Breast epithelium (tissue), 4 donors: ENCODE measurements around the gene AMOT. TPM values are rescaled to one million over a fixed set of nuclear protein-coding genes. Genes with fewer than 3 reads are reported as not detected.

Experiments
- DNase-seq, 2 donors: peaks; one replicate each; pipeline ENCODE4 v3.0.0-alpha.2; 2019; ENCODE audit warnings: low spot score in 2 of 2
- H3K27ac ChIP-seq, 2 donors: fragments of 200-600 bp; sonication (generic) in 1 of 2; one replicate each; pipeline ENCODE4 v1.5.1; 2016 to 2019; ENCODE audit warnings: mild to moderate bottlenecking in 1 of 2
- H3K27me3 ChIP-seq, 2 donors: fragments of 200-600 bp; sonication (generic) in 1 of 2; one replicate each; pipeline versions ENCODE4 v1.5.1 to v1.6.0; 2017 to 2019; ENCODE audit warnings: control low read depth in 1 of 2, mild to moderate bottlenecking in 1 of 2
- H3K36me3 ChIP-seq: fragments of 200-600 bp; one replicate; pipeline ENCODE4 v1.5.1; 2019
- H3K4me1 ChIP-seq, 2 donors: fragments of 200-600 bp; sonication (generic); one replicate each; pipeline ENCODE4 v1.5.1; 2016 to 2019; ENCODE audit warnings: control low read depth in 1 of 2
- H3K4me3 ChIP-seq, 3 donors: fragments of 200-600 bp; sonication (generic); 1 replicate in 2 of 3; 2 replicates in 1 of 3; pipeline ENCODE4 v1.5.1; 2016 to 2019; ENCODE audit warnings: mild to moderate bottlenecking in 3 of 3, moderate library complexity in 2 of 3
- H3K9me3 ChIP-seq, 2 donors: fragments of 200-600 bp; sonication (generic) in 1 of 2; one replicate each; pipeline ENCODE4 v1.5.1; 2016 to 2019; ENCODE audit warnings: control low read depth in 1 of 2
- POLR2A ChIP-seq: fragments of 450-650 bp; IDR thresholded peaks from one replicate; pipeline ENCODE4 v1.6.1; 2016; ENCODE audit warnings: antibody characterized with exemption, mild to moderate bottlenecking, moderate library complexity
- POLR2AphosphoS5 ChIP-seq, 3 donors: sonication (generic); formaldehyde crosslinking; IDR thresholded peaks; one replicate each; pipeline ENCODE4 v1.6.1; 2017; ENCODE audit warnings: antibody characterized with exemption in 3 of 3
- intact Hi-C: fragments of 100-400 bp; cut with DNase I; formaldehyde crosslinking; loops from one replicate; pipeline ENCODE4 v1.15.1; 2023; ENCODE audit warnings: low total_unique reads
- total RNA-seq, 3 donors: library from RNA; depleted of rRNA; stranded (reverse); fragments of >200 nt; gene quantifications; one replicate each; pipeline ENCODE4 v1.1.0, GENCODE V29; 2016
- TF ChIP-seq, protein P1 (sequence below), 3 donors: fragments of 450-650 bp; IDR thresholded peaks; one replicate each; pipeline ENCODE4 v1.5.1; 2016 to 2017; ENCODE audit warnings: antibody characterized with exemption in 3 of 3, mild to moderate bottlenecking in 3 of 3, moderate library complexity in 3 of 3

The AMOT gene
- total RNA-seq, 3 donors from 2014 or later: 14.1 to 39.2 (median 23.0) TPM

DNA sequence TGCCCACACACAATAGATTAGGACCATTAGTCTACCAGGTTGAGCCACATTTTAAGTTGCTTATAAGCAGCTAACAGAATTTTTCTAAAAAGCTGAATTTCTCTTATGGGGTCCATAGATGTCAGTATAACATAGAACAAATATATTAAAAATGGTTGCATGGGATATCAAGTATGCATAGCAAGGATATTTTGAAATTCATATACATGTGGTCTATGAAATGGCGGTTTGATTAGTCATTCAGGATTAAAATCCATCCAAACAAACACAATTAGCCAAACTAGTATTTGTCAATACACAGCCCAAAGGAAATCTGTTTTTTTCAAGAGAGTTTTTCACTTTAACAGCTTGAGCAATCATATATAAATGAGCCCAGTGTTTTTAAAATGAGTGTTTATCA is 33.5 kb upstream of the AMOT start:
- DNase-seq: no peak
- Histone ChIP-seq H3K4me1 (no peaks in the 10 kb centered on the region), H3K36me3 (no peaks in the 10 kb centered on the region), H3K27ac (no peak overlapping the region), H3K27me3 (peaks cover 0 to 47% of the 10 kb centered on the region in 2 donors), H3K4me3 (no peak overlapping the region), H3K9me3 (no peaks in the 10 kb centered on the region)
- TF ChIP-seq, protein P1, sequence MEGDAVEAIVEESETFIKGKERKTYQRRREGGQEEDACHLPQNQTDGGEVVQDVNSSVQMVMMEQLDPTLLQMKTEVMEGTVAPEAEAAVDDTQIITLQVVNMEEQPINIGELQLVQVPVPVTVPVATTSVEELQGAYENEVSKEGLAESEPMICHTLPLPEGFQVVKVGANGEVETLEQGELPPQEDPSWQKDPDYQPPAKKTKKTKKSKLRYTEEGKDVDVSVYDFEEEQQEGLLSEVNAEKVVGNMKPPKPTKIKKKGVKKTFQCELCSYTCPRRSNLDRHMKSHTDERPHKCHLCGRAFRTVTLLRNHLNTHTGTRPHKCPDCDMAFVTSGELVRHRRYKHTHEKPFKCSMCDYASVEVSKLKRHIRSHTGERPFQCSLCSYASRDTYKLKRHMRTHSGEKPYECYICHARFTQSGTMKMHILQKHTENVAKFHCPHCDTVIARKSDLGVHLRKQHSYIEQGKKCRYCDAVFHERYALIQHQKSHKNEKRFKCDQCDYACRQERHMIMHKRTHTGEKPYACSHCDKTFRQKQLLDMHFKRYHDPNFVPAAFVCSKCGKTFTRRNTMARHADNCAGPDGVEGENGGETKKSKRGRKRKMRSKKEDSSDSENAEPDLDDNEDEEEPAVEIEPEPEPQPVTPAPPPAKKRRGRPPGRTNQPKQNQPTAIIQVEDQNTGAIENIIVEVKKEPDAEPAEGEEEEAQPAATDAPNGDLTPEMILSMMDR (IDR thresholded peaks at IDR 0.05): no peak
- TF ChIP-seq POLR2A: no peak
- no peak for TF ChIP-seq POLR2AphosphoS5 (IDR thresholded peaks at IDR 0.05)
- intact Hi-C loops: no loop called here

DNA sequence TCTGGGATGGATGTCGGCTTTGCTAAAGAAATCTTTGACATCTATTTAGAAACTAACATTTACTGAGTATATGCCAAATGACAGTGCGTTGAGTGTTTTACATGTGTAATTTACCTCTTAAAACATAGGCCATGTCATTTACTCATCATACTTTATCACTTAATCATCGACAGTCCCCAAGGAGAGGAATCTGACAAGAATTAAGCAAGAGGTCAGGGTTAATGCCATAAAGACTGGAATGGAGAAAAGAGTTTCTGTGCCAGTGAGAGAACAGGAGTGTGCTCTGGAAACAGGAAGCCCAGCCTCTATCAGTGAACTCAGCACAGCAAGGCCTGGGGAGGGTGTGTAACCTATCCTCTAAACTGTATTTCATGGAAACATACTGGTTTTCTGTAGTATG is 28.0 kb upstream of the AMOT start:
- no peak for DNase-seq
- H3K27me3 ChIP-seq: peaks cover 0 to 36% of the 10 kb centered on the region in 2 donors
- no peaks in the 10 kb centered on the region for H3K36me3 ChIP-seq
- no peaks in the 10 kb centered on the region for H3K4me1 ChIP-seq
- H3K27ac ChIP-seq: no peak overlapping the region
- no peak overlapping the region for H3K4me3 ChIP-seq
- no peaks in the 10 kb centered on the region for H3K9me3 ChIP-seq
- intact Hi-C loops: no loop called here
- TF ChIP-seq POLR2AphosphoS5 (IDR thresholded peaks at IDR 0.05): no peak
- TF ChIP-seq POLR2A: no peak
- TF ChIP-seq, protein P1 (IDR thresholded peaks at IDR 0.05): no peak

DNA sequence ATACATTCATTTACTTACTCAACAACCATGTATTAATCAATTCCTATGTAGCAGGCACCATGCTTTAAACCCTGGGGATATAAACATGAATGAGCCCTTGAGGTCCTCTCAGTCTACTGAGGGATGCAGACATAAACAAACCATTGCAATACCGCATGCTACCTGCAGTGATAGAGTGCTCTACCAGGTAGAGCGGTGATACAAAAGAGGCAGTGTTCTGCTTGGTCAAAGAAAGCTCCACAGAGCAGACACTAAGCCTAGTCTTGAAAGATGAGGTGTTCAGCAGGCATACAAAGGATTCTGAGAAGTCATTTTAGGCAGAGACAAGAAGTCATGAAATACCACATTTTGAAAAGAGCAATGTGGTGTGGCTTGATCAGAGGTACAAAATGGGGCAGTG is 26.9 kb upstream of the AMOT start:
- TF ChIP-seq POLR2AphosphoS5 (IDR thresholded peaks at IDR 0.05) (no peak), POLR2A (no peak)
- TF ChIP-seq, protein P1 (IDR thresholded peaks at IDR 0.05): no peak
- H3K4me1 ChIP-seq: no peaks in the 10 kb centered on the region
- H3K27ac ChIP-seq: no peak overlapping the region
- no peaks in the 10 kb centered on the region for H3K9me3 ChIP-seq
- H3K36me3 ChIP-seq: no peaks in the 10 kb centered on the region
- intact Hi-C loops: no loop called here
- peaks cover 0 to 35% of the 10 kb centered on the region in 2 donors for H3K27me3 ChIP-seq
- no peak overlapping the region for H3K4me3 ChIP-seq
- DNase-seq: no peak

DNA sequence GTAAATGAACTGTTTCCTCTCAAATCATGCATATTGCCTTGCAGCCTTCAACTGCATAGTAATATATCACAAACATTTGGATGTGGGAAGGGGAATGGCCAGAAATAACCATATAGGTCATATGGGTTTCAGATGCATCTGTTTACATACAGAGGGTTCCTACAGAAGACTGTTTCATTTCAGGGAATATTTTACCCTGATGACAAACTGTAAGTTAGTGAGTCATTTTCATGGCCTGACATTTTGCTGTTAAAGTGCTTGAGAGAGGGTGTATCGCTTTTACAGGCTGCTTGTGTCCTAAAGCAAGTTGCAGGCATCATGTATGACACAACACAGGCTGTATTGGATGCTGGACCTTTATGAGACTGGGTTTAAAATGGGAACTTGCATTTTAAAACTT is 25.5 kb upstream of the AMOT start:
- intact Hi-C loops: no loop called here
- Histone ChIP-seq H3K36me3 (no peaks in the 10 kb centered on the region), H3K9me3 (no peaks in the 10 kb centered on the region), H3K4me1 (no peaks in the 10 kb centered on the region), H3K27me3 (peaks cover 0 to 37% of the 10 kb centered on the region in 2 donors), H3K4me3 (no peak overlapping the region), H3K27ac (no peak overlapping the region)
- DNase-seq: no peak
- TF ChIP-seq POLR2AphosphoS5 (IDR thresholded peaks at IDR 0.05): no peak
- no peak for TF ChIP-seq POLR2A
- TF ChIP-seq, protein P1 (IDR thresholded peaks at IDR 0.05): no peak

DNA sequence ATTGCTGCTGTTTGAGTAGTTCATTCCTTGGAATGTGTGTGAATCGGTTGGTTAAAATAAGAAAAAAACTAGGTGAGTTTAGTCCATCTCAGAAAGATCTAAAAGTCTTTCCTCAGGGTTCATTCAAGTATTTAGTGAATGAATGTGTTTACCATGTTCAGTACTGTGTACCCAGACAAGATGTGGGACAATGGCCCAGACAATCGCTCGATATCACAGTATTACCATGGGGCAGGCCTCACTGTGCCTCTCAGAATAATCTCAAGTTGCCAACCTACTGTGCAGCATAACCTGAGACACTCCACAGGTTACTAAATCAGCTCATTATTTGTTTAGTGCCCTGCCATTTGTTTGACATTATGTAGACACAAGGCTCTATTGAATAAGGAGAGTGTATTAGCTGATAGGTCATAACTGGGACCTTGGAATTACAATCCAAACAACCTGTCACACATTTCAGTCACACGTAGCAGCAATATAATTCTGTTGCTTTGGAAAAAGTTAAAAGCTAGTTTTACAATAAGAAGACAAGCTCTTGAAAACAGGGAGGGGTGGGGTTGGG is 24.9 kb upstream of the AMOT start:
- no peak for DNase-seq
- Histone ChIP-seq H3K27ac (no peak overlapping the region), H3K4me1 (no peaks in the 10 kb centered on the region), H3K27me3 (peaks cover 0 to 34% of the 10 kb centered on the region in 2 donors), H3K9me3 (no peaks in the 10 kb centered on the region), H3K4me3 (no peak overlapping the region), H3K36me3 (no peaks in the 10 kb centered on the region)
- TF ChIP-seq POLR2A (no peak), POLR2AphosphoS5 (IDR thresholded peaks at IDR 0.05) (no peak)
- TF ChIP-seq, protein P1 (IDR thresholded peaks at IDR 0.05): no peak
- intact Hi-C loops: no loop called here
